IPS-18a (cell line): Measurements from ENCODE around the gene GNG4.
A peak's percentile ranks its signal among the peaks of the same experiment; 100 is the strongest.

Experiments used
- H3K27ac ChIP-seq: one replicate; pipeline ENCODE4 v1.5.1; 2013; ENCODE audit warnings: low read length
- H3K27me3 ChIP-seq: one replicate; pipeline ENCODE4 v1.6.1; 2013; ENCODE audit warnings: mild to moderate bottlenecking, low read length; ENCODE audit not compliant: control insufficient read depth, insufficient read depth
- H3K36me3 ChIP-seq: one replicate; pipeline ENCODE4 v1.6.1; 2013; ENCODE audit warnings: low read depth, low read length; ENCODE audit not compliant: control insufficient read depth
- H3K4me1 ChIP-seq: one replicate; pipeline ENCODE4 v1.6.1; 2013; ENCODE audit warnings: low read depth, low read length; ENCODE audit not compliant: control insufficient read depth
- H3K4me3 ChIP-seq: one replicate; pipeline ENCODE4 v1.5.1; 2013; ENCODE audit warnings: low read length
- H3K9ac ChIP-seq: one replicate; pipeline ENCODE4 v1.6.1; 2013; ENCODE audit warnings: mild to moderate bottlenecking, low read length, moderate library complexity
- H3K9me3 ChIP-seq: one replicate; pipeline ENCODE4 v1.6.1; 2013; ENCODE audit warnings: low read depth, low read length; ENCODE audit not compliant: control insufficient read depth

Gene GNG4

DNA sequence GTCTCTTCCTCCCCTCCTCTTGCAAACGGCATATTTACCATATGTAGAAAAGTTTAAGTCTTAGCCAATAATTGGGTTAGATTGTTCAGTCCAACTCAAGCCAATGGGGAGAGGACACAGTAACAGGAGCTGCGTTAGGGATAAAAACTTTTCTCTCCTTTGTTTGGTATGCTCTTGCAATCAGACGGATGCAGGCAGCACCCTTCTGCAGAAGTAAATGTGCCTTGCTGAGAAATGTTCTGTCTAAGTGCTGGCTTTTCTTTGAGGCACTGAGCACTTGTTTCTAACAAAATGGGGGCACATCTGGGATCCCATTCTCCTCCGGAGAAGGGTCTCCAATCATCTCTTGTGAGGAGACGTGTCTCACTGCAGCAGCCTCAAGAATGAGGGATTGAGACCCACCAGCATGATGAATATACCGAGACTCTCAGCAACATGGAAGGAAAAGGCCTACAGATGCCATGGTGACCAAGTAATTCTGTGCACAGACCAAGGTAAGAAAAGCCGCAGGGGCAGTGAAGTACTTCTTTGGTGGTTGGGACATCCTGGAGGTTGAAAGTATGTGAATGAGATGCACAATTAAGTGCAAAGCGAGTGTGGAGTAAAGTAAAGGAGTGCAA, 20.7 kb upstream of the GNG4 start:
- no peak overlapping the region for H3K4me3 ChIP-seq
- no peaks in the 10 kb centered on the region for H3K4me1 ChIP-seq
- no peaks in the 10 kb centered on the region for H3K27me3 ChIP-seq
- H3K9ac ChIP-seq, result no peak overlapping the region
- no peaks in the 10 kb centered on the region for H3K36me3 ChIP-seq
- H3K27ac ChIP-seq, result no peak overlapping the region
- peaks cover 22% of the 10 kb centered on the region for H3K9me3 ChIP-seq

DNA sequence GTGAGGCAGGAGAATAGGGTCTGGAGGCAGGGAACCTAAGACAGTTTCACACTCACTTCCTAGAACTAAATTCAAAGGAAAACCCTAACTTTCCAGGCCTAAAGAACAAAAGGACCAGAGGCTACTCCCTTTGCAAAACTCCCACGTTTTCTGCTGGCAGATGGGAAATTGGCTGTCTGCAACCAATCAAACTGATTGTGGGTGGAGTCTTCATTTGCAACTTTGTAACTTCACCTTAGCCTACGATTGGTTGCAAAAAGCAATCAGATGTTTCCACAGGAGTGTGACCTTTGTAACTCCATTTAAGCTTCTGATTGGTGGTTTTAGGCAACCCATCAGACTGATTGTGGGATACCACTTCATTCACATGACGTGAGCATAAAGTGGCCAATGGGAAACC, 19.7 kb upstream of the GNG4 start:
- no peaks in the 10 kb centered on the region for H3K4me1 ChIP-seq
- no peaks in the 10 kb centered on the region for H3K27me3 ChIP-seq
- H3K27ac ChIP-seq, result no peak overlapping the region
- no peaks in the 10 kb centered on the region for H3K36me3 ChIP-seq
- H3K9ac ChIP-seq, result no peak overlapping the region
- H3K9me3 ChIP-seq, result peaks cover 22% of the 10 kb centered on the region
- no peak overlapping the region for H3K4me3 ChIP-seq

DNA sequence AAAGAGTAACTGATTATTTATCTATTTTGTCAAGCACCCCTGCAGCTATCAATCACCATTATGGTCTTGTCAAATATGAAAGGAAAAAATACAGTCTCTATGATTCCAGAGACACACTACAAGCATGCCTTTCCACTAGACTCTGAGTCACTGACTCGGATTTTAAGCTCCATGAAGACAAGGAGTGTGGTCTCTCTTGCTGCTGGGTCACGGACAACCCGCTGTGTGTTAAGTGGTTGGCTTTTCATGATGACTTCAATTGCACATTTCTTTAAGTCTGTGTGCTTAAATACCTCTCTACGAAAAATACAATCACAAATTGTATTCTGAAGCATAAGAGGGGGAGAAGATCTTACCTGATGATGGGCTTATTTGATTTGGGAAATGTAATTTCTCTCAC, 14.0 kb upstream of the GNG4 start:
- Histone ChIP-seq H3K36me3 (no peaks in the 10 kb centered on the region), H3K27ac (no peak overlapping the region), H3K9ac (no peak overlapping the region), H3K27me3 (no peaks in the 10 kb centered on the region), H3K4me3 (no peak overlapping the region), H3K4me1 (peaks cover 18% of the 10 kb centered on the region), H3K9me3 (no peaks in the 10 kb centered on the region)

DNA sequence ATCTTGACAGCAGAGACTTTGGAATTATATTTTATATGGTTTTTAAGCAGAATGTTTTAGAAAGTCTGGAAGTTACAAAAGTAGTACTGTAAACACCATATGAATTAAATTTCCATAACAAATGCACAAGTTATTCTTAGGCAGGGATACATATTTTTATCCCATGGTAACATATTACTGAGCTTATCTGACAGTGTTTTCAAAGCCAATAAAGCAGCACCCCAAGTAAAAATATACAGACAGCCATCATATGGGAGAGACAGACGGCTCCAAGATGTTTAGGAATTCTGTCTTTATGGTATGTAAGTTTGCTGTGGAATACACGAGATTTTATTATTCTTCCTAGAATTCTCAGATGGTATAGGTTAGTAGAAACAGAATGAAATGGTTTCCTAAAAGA, 12.0 kb upstream of the GNG4 start:
- Histone ChIP-seq H3K4me3 (no peak overlapping the region), H3K9me3 (no peaks in the 10 kb centered on the region)

DNA sequence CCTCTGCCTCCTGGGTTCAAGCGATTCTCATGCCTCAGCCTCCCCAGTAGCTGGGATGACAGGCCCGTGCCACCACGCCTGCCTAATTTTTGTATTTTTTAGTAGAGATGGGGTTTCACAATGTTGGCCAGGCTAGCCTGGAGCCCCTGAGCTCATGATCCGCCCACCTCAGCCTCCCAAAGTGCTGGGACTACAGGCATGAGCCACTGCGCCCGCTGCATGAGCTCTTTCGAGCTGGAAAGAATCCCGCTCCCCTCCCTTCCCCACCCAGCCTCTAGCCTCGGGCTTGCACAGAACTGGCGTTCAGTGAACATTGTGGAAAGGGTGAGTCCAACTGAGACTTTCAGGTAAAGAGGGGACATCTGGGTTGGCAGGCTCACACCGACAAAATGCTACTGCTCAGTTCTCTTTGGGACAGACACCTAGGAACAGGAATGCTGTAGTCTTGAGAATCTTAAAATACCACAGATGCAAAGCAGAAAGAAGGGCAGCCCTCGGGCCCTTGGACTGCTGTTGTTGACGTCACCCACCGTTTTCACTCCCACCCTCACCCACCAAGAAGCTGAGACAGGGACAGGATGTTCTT, 9.7 kb upstream of the GNG4 start:
- Histone ChIP-seq H3K4me3 (no peak overlapping the region), H3K27me3 (no peaks in the 10 kb centered on the region), H3K9me3 (no peaks in the 10 kb centered on the region), H3K4me1 (peaks cover 24% of the 10 kb centered on the region), H3K36me3 (no peaks in the 10 kb centered on the region), H3K9ac (no peak overlapping the region), H3K27ac (no peak overlapping the region)

More for the DNA sequence above, 12.0 kb upstream of the GNG4 start:
- Histone ChIP-seq H3K36me3 (no peaks in the 10 kb centered on the region), H3K4me1 (peaks cover 24% of the 10 kb centered on the region), H3K27ac (no peak overlapping the region), H3K27me3 (no peaks in the 10 kb centered on the region), H3K9ac (no peak overlapping the region)

DNA sequence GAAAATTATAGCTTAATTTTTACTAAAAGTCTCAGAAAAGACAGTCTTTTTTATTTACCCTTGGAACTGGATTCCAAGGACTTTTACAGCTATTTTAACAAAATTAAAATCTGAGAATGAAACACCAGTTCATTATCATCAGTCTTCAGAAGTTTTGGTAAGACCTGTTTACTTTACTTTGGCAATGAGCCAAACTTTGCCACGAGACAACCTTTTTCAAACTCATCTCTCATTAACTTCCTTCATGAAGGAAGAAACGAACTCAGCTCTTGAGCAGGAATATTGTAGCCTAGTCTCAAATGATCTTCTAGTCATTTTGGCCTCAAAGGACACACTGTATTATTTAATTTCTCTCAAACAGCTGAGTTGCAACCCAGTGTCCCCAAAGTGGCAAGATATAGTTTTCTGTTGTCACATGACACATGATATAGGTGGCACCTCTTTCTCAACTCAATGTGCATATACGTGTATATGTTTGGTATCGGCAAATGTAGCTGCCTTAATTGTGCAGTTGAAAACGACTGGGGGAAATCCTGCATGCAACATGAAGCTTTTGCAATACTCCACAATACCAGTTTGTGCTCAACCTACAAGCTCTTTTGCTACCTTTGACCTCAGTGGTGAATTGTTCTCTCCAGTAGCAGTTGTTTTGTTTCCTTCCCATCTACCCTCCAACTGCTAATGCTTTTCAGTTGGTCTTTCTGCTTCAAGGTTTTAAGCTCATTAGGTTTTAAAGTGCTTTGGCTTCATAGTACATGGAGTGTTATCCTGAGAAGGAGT, 8.4 kb upstream of the GNG4 start:
- Histone ChIP-seq H3K27ac (no peak overlapping the region), H3K36me3 (no peaks in the 10 kb centered on the region), H3K4me1 (peaks cover 22% of the 10 kb centered on the region), H3K4me3 (no peak overlapping the region), H3K9me3 (no peaks in the 10 kb centered on the region), H3K27me3 (no peaks in the 10 kb centered on the region), H3K9ac (no peak overlapping the region)

DNA sequence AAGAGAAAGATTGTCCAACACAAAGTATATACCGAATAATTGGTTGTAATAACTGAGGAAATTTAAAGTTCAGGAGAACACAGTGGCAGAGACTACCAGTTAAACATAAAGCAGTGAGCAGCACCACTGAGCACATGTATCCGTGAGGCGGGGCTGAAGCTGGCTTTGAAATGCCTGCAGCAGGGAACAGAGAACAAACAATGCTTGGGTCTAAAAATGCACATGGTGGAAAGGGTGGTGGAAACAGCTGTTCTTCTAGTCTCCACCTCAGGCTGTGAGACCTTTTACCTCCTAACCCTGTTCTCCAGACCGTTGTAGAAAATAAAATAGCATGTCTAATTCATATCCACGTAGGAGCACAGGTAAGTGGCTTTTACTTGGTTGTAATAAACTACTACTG, 7.7 kb upstream of the GNG4 start:
- Histone ChIP-seq H3K9me3 (no peaks in the 10 kb centered on the region), H3K4me3 (no peak overlapping the region), H3K9ac (no peak overlapping the region), H3K27ac (no peak overlapping the region), H3K4me1 (peaks cover 15% of the 10 kb centered on the region), H3K27me3 (no peaks in the 10 kb centered on the region), H3K36me3 (no peaks in the 10 kb centered on the region)

DNA sequence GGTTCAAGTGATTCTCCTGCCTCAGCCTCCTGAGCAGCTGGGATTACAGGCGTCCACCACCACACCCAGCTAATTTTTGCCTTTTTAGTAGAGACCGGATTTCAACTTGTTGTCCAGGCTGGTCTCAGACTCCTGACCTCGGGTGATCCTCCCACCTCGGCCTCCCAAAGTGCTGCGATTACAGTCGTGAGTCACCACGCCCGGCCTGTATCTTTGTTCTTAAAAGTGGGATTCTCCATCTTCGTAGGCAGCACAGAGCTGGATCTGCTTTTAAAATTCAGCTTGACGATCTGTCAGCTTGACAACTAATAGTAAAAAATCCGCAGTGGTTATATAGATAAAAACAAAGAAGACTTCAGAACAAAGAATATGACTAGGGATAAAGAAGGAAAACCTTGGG, 2.8 kb upstream of the GNG4 start:
- Histone ChIP-seq H3K27ac (no peak overlapping the region), H3K4me1 (peaks cover 19% of the 10 kb centered on the region), H3K9me3 (no peaks in the 10 kb centered on the region), H3K36me3 (no peaks in the 10 kb centered on the region), H3K9ac (no peak overlapping the region), H3K27me3 (peaks cover 29% of the 10 kb centered on the region), H3K4me3 (no peak overlapping the region)

DNA sequence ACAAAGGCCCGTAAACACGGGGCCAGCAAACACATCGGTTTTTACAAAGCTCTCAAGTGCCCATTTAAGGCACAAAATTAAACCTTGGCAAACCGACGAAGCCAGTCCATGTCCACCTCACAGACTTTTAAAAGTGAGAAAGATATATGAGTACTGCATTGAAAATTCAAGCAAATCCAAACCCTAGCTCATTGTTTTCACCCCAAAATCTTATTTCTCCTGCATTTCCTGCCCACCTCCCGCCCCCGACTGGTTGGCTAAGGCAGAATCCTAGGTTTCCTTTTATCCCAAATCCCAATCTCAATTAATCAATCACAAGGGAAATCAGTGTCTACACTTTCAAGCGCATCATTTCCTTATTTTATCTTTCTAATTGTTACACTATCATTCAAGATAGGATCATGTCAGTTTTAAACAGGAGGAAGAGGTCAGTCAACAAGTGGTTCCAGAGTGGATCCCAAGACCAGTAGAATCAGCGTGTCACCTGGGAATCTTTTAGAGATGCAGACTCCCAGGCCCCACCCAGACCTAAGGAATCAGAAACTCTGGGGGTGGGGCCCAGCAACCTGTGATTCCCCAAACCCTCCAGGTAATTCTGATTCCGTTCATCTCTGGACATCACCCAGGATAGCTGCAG, 1.7 kb upstream of the GNG4 start:
- peaks cover 14% of the 10 kb centered on the region for H3K4me1 ChIP-seq
- H3K9ac ChIP-seq, result peak overlapping the region; percentile 71
- no peak overlapping the region for H3K27ac ChIP-seq
- H3K36me3 ChIP-seq, result no peaks in the 10 kb centered on the region
- peaks cover 29% of the 10 kb centered on the region for H3K27me3 ChIP-seq
- H3K9me3 ChIP-seq, result no peaks in the 10 kb centered on the region
- peak overlapping the region; percentile 60 for H3K4me3 ChIP-seq

DNA sequence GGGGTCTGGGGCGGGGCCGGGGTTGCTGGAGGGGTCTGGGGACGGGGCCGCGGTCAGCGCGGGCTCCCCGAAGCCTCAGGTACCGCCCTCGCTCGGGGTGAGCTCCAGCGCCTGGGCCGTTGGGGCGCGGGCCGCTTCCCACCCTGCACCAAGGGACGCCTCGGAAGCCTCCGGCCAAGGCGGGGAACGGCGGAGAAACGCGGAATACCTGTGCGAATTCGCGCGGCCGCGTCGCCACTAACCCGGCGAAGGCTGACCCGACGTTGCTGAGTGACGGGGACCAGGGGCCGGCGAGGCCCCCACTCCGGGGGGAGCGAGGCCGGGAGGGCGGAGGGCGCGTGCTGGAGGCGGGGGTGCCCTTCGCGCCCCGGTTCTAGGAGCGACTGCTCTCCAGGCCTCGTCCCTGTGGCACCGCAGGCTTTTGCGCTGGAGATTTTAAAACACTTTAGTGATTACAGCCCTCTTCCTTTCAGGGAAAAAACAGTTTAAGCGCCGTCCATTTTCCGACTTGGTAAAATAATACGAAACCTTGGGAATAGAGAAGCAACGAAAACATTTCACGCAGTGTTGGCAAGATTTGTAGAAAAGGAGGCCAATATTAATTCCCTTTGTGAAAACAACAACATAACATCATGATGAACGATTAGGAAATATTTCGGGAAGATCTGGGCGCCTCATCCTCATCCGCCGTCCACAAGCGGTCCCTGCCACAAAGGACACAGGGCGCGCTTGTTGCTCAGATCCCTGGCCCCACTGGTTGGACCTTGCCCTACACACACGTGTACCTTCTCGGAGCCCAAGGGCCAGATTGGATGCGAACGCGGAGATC, 971 bp upstream of the GNG4 start:
- no peak overlapping the region for H3K27ac ChIP-seq
- no peaks in the 10 kb centered on the region for H3K9me3 ChIP-seq
- H3K4me3 ChIP-seq, result peak overlapping the region; percentile 60

DNA sequence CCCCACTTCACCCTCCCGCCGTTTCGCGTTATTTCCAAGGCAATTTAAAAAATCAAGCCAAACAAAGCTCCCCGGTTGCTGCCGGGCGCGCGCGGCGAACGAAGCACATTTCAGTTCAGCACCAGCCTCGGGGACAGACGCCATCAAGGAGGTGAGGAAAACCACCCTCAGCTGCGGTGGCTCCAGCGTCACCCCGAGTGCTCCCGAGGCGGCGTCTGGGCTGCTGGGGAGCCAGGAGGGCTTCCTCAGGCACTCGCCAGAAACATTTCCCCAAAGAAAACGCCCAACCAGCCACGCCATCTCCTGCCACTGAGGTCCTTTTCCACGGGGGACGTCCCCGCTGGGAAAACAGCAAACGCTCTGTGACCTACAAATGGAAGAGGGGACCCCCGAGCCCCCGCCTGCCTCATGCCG, 623 bp downstream of the GNG4 start:
- Histone ChIP-seq H3K4me1 (peaks cover 18% of the 10 kb centered on the region), H3K4me3 (peak overlapping the region; percentile 78), H3K36me3 (no peaks in the 10 kb centered on the region)

More for the DNA sequence above, 971 bp upstream of the GNG4 start:
- H3K36me3 ChIP-seq, result no peaks in the 10 kb centered on the region
- peaks cover 14% of the 10 kb centered on the region for H3K4me1 ChIP-seq
- peaks cover 29% of the 10 kb centered on the region for H3K27me3 ChIP-seq
- peak overlapping the region; percentile 71 for H3K9ac ChIP-seq

More for the DNA sequence above, 623 bp downstream of the GNG4 start:
- H3K27me3 ChIP-seq, result peaks cover 29% of the 10 kb centered on the region
- peak overlapping the region; percentile 65 for H3K9ac ChIP-seq
- no peaks in the 10 kb centered on the region for H3K9me3 ChIP-seq
- no peak overlapping the region for H3K27ac ChIP-seq
